ENCODE results near the gene C1orf174. TPM values are rescaled to one million over a fixed set of nuclear protein-coding genes. Genes with fewer than 3 reads are reported as not detected.

The C1orf174 gene
- 24.1 and 27.5 TPM in 2 replicates for total RNA-seq
- polyA plus RNA-seq, result 35.4 and 39.6 TPM in 2 replicates
- 22.2 and 24.8 TPM in 2 replicates for polyA plus RNA-seq (2012)
- polyA minus RNA-seq (ENCODE audit: low replicate concordance), result 19.4 and 33.4 TPM in 2 replicates

GRCh38 chr1:3900150-3900968 is at the start of gene C1orf174:
Gene C1orf174, minus strand, starts transcription at chr1:3900272. Its CDS starts 86 bp downstream, at chr1:3900186.
- Histone ChIP-seq H4K20me1 (ENCODE audit: control insufficient read depth, extremely low read depth, insufficient read depth, low read length) (no peaks in the 10 kb centered on the region), H2AFZ (ENCODE audit: low read length) (peak within 1 kb of the TSS; percentile 85), H3K27me3 (ENCODE audit: control insufficient read depth, insufficient read depth, low read length) (no peaks in the 10 kb centered on the region), H3K79me2 (ENCODE audit: control insufficient read depth, insufficient read depth, low read length) (peaks cover 44% of the 10 kb centered on the region), H3K36me3 (ENCODE audit: control insufficient read depth, insufficient read depth, low read length) (no peaks in the 10 kb centered on the region), H3K4me1 (ENCODE audit: control insufficient read depth, extremely low read depth, insufficient read depth, low read length) (peaks cover 3% of the 10 kb centered on the region), H3K9ac (ENCODE audit: insufficient read depth, low read length) (peak within 1 kb of the TSS; percentile 90), H3K27ac (ENCODE audit: insufficient read depth, low read length) (peak within 1 kb of the TSS; percentile 93), H3K9me3 (ENCODE audit: control insufficient read depth, insufficient read depth, low read depth, low read length) (no peaks in the 10 kb centered on the region), H3K4me3 (replicated peaks in 1 of 4; ENCODE audit: control extremely low read depth in 1 of 4, insufficient read depth in 1 of 4, low read depth in 3 of 4, low read length in 4 of 4) (peak within 1 kb of the TSS; percentile 81 to 95 (median 89)), H3K4me2 (ENCODE audit: extremely low read depth, insufficient read depth, low read length) (peak within 1 kb of the TSS; percentile 97)
- TF ChIP-seq EZH2 (IDR thresholded peaks at IDR 0.05; ENCODE audit: low read length, missing control alignments) (no peak), CTCF (conservative IDR thresholded peaks at IDR 0.05 in 1 of 2, IDR thresholded peaks at IDR 0.05 in 1 of 2; ENCODE audit: low read depth in 1 of 2, low read length in 2 of 2) (no peak)
- peak; percentile 98 to 99 for DNase-seq (ENCODE audit: low read depth in 2 of 2)

GRCh38 chr1:3948344-3948743 is 48.3 kb upstream of the C1orf174 start:
- no peak overlapping the region for H3K9ac ChIP-seq (ENCODE audit: insufficient read depth, low read length)
- no peak overlapping the region for H3K27ac ChIP-seq (ENCODE audit: insufficient read depth, low read length)
- no peak overlapping the region for H3K4me2 ChIP-seq (ENCODE audit: extremely low read depth, insufficient read depth, low read length)
- H3K36me3 ChIP-seq (ENCODE audit: control insufficient read depth, insufficient read depth, low read length), result no peaks in the 10 kb centered on the region
- no peaks in the 10 kb centered on the region for H4K20me1 ChIP-seq (ENCODE audit: control insufficient read depth, extremely low read depth, insufficient read depth, low read length)
- H2AFZ ChIP-seq (ENCODE audit: low read length), result no peak overlapping the region
- TF ChIP-seq CTCF (conservative IDR thresholded peaks at IDR 0.05 in 1 of 2, IDR thresholded peaks at IDR 0.05 in 1 of 2; ENCODE audit: low read depth in 1 of 2, low read length in 2 of 2), result no peak
- no peak for TF ChIP-seq EZH2 (IDR thresholded peaks at IDR 0.05; ENCODE audit: low read length, missing control alignments)
- H3K4me1 ChIP-seq (ENCODE audit: control insufficient read depth, extremely low read depth, insufficient read depth, low read length), result no peaks in the 10 kb centered on the region
- DNase-seq (ENCODE audit: low read depth in 2 of 2), result no peak
- H3K79me2 ChIP-seq (ENCODE audit: control insufficient read depth, insufficient read depth, low read length), result no peaks in the 10 kb centered on the region
- no peaks in the 10 kb centered on the region for H3K27me3 ChIP-seq (ENCODE audit: control insufficient read depth, insufficient read depth, low read length)
- H3K9me3 ChIP-seq (ENCODE audit: control insufficient read depth, insufficient read depth, low read depth, low read length), result no peaks in the 10 kb centered on the region
- H3K4me3 ChIP-seq (replicated peaks in 1 of 4; ENCODE audit: control extremely low read depth in 1 of 4, insufficient read depth in 1 of 4, low read depth in 3 of 4, low read length in 4 of 4), result no peak overlapping the region

- H3K27me3 ChIP-seq (ENCODE audit: control insufficient read depth, insufficient read depth, low read length), result no peaks in the 10 kb centered on the region
- no peaks in the 10 kb centered on the region for H3K4me1 ChIP-seq (ENCODE audit: control insufficient read depth, extremely low read depth, insufficient read depth, low read length)
- no peaks in the 10 kb centered on the region for H3K9me3 ChIP-seq (ENCODE audit: control insufficient read depth, insufficient read depth, low read depth, low read length)
- H3K4me2 ChIP-seq (ENCODE audit: extremely low read depth, insufficient read depth, low read length), result no peak overlapping the region
- H2AFZ ChIP-seq (ENCODE audit: low read length), result no peak overlapping the region
- TF ChIP-seq CTCF (conservative IDR thresholded peaks at IDR 0.05 in 1 of 2, IDR thresholded peaks at IDR 0.05 in 1 of 2; ENCODE audit: low read depth in 1 of 2, low read length in 2 of 2) (no peak), EZH2 (IDR thresholded peaks at IDR 0.05; ENCODE audit: low read length, missing control alignments) (no peak)
- H3K27ac ChIP-seq (ENCODE audit: insufficient read depth, low read length), result no peak overlapping the region
- no peak for DNase-seq (ENCODE audit: low read depth in 2 of 2)
- H3K4me3 ChIP-seq (replicated peaks in 1 of 4; ENCODE audit: control extremely low read depth in 1 of 4, insufficient read depth in 1 of 4, low read depth in 3 of 4, low read length in 4 of 4), result no peak overlapping the region
- H4K20me1 ChIP-seq (ENCODE audit: control insufficient read depth, extremely low read depth, insufficient read depth, low read length), result no peaks in the 10 kb centered on the region
- H3K36me3 ChIP-seq (ENCODE audit: control insufficient read depth, insufficient read depth, low read length), result no peaks in the 10 kb centered on the region
- H3K9ac ChIP-seq (ENCODE audit: insufficient read depth, low read length), result no peak overlapping the region
- no peaks in the 10 kb centered on the region for H3K79me2 ChIP-seq (ENCODE audit: control insufficient read depth, insufficient read depth, low read length)
These were observed 46.1 kb upstream of the C1orf174 start for GRCh38 chr1:3945916-3946840.

Measured in fibroblast of lung (primary cell).